GM18873 (cell line): ENCODE data around the gene NOSIP.

ENCODE experiments used
- ATAC-seq: cut with Tn5 transposase; IDR thresholded peaks from one replicate; pipeline ENCODE4 v1.9.1; 2021; ENCODE audit warnings: mild to moderate bottlenecking, moderate library complexity, moderate number of reproducible peaks; ENCODE audit not compliant: unreplicated experiment, low FRiP score

NOSIP gene

DNA sequence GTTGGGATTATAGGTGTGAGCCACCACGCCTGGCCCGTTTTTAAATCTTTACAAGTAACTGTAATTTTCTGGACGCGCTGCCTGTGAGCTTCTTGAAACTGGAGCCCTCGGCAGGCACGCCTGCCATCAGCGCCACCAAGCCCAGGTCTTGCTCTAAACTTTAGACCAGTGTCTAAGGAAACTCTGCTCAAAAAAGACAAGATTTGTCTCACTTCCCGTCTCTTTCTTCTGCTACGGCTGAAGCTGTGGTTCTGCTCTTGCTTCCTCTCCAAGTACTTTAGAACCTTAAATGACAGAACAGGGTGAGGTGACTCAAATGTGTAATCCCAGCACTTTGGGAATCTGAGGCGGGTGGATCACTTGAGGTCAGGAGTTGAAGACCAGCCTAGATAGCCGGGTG, 27.6 kb downstream of the NOSIP start:
- no peak for ATAC-seq

DNA sequence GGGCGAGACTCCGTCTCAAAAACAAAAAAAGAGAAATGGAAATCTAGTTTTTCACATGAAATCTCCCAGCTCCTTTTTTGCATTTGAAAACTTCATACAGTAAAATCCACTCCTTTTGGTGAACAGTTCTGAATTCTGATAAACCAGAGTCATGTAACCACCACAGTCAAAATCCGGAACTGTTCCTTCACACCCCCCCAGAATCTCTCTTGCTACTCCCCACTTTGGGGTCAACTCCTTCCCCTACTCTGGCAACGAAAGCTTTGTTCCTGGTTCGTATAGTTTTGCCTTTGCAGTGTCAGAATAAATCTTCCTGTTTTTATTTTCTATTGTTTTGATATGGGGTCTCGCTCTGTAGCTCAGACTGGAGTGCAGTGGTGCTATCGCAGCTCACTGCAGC, 28.8 kb downstream of the NOSIP start:
- ATAC-seq = no peak

- no peak for ATAC-seq
These were observed 31.3 kb downstream of the NOSIP start for GRCh38 chr19:49549045-49549444.

DNA sequence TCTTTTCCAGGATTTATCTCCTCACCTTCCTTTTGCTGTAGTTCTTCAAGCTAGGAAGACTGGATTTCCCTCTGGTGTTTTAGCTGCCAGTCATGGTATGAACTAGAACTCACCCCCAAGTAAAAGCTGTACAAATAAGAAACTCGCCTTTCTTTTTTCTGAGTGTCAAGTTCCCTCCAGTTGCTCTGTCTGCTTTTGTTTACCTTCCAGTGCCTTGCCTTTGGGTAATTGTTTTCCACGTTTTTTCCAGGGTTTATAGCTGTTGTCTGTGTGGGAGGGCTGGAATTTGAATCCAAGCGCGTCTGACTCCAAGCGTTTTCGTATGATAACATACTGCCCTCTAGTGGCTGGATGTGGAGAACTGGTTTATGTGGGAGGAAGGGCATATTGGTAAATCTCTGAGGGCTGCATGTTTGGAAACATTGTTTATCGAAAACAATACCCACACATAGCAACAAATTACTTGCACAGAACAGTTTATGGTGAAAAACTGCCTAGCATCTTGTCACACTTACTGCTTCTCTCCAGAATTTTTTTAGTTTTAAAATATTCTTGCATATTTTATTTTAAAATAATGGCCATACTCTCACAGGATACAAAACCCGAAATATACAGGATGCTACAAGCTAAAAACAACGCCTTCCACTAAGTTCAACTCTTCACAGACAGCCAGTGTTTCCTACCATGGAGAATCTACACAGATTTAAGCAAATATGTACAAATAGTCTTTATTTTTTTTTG, 33.4 kb downstream of the NOSIP start:
- no peak for ATAC-seq

DNA sequence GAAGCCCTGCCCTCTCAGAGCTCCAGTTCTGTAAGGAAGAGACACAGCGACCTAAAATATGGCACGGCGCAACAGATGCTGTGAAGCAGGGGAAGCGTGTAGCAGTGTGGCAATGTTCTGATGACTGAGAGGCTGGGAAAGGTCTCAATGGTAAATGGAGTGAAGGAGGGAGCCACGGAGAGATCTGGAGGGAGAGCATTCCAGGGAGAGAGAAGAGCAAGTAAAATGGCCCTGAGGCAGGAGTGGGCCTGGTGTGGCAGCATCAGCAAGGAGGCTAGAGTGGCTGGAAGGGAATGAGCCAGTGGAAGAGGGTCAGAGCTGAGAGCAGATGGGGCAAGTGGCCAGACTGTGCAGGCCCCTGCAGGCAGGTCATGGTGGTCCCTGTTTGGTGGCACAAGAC, 36.2 kb downstream of the NOSIP start:
- no peak for ATAC-seq

DNA sequence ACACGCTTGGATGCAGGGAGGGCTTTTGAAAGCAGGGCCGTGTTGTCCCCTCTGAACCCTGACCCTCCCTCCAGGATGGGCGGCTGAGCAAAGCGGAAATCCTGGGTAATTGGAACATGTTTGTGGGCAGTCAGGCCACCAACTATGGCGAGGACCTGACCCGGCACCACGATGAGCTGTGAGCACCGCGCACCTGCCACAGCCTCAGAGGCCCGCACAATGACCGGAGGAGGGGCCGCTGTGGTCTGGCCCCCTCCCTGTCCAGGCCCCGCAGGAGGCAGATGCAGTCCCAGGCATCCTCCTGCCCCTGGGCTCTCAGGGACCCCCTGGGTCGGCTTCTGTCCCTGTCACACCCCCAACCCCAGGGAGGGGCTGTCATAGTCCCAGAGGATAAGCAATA, 37.3 kb downstream of the NOSIP start:
- ATAC-seq = no peak

GRCh38 chr19:49542446-49542845, 37.9 kb downstream of the NOSIP start:
- ATAC-seq = no peak

DNA sequence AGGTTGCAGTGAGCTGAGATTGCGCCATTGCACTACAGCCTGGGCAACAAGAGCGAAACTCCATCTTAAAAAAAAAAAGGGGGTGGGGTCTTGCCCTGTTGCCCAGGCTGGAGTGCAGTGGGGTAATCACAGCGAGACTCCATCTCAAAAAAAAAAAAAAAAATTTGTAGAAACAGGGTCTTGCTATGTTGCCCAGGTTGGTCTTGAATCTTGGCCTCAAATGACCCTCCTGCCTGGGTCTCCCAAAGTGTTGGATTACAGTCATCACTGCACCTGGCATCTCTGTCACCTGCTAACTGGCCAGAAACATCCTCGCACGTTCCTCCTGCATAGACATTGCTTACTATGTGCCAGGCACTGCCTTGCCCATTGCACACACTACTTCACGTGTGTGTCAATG, 38.4 kb downstream of the NOSIP start:
- ATAC-seq = no peak

GRCh38 chr19:49539192-49539952, 41.0 kb downstream of the NOSIP start:
- no peak for ATAC-seq

- ATAC-seq = no peak
These were observed 41.7 kb downstream of the NOSIP start for GRCh38 chr19:49538643-49539042.

GRCh38 chr19:49536921-49537462, 43.4 kb downstream of the NOSIP start:
- no peak for ATAC-seq

DNA sequence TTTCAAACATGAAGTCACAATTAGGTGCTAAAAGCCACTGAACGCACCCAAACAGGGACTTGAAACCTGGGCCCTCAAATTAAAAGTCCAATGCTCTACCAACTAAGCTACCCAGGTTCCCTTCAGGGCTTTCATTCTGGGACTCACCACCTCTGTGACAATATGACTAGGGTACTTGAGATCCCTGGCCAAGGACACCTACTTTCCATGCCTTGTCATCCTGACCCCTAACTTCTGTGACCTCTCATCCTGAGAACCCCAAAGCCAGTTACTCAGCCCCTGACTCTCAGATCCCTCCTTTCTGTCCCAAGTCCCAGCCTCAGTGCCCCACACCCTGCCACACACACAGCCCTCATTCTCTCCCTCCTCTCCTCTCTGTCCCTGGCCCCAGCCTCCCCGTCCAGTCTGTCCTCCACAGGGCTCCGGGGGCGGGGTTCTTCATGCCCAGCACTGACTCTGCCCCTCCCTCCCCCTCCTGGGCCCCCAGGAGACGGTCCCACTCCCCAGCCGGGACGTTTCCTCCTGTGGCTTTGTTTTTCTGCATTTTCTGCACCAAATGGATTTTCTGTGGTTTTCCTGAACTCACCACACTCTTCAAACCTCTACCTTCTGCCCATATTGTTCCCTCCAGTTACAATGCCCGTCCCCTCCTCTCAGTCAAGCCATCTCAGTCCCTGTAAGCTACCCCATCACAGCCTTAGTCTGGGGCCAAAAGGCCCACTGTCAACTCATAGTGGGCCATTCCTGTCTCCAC, 45.5 kb downstream of the NOSIP start:
- no peak for ATAC-seq

DNA sequence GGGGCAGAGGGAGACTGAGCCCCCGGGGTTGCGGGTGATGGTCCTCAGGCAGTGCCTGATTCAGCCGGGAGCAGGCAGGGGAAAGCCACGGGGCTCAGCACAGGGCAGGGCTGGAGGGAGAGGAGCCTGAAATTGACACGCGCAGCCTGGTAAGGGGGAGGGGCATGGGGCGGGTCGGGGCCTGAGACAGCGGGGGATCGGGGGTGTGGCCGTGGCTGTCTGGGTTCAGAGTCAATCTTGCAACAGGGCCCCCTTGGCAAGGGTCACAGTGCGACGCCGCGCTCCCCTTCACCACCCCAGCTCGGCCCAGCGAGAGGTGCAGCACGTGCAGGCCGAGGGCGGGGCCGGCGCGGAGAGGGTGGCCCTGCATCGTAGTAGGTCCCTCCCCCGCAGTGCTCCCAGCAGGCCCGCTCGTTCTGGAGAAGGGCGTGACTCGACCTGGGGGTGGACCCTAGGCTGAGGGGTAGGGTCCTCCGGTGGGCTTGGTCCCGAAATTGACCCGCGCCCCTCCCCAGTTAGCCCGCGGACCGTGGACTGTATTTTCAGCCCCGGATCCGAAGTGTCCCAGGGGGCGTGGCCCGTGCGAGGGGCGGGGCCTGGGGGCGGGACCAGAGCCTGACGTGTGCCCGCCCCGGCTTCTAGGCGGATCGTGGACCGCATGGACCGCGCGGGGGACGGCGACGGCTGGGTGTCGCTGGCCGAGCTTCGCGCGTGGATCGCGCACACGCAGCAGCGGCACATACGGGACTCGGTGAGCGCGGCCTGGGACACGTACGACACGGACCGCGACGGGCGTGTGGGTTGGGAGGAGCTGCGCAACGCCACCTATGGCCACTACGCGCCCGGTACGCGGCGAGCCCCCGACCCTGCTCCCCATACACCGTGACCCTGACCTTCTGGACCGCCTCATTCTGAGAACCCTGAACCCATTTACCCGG, 46.5 kb downstream of the NOSIP start:
- ATAC-seq = peak; percentile 56

DNA sequence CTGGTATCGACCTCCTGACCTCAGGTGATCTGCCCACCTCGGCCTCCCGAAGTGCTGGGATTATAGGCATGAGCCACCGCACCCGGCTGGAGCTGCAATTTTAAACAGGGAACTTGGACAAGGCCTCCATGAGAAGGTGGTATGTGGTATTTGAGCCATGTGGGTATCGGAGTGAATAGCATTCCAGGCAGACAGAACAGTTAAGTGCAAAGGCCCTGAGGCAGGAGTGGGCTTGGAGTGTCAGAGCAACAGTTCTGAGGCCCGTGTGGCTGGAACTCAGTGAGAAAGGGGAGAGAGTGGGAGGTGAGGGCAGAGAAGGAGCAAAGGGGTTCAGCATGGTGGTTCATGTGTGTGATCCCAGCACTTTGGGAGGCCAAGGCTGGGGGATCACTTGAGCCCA, 49.6 kb downstream of the NOSIP start:
- no peak for ATAC-seq

DNA sequence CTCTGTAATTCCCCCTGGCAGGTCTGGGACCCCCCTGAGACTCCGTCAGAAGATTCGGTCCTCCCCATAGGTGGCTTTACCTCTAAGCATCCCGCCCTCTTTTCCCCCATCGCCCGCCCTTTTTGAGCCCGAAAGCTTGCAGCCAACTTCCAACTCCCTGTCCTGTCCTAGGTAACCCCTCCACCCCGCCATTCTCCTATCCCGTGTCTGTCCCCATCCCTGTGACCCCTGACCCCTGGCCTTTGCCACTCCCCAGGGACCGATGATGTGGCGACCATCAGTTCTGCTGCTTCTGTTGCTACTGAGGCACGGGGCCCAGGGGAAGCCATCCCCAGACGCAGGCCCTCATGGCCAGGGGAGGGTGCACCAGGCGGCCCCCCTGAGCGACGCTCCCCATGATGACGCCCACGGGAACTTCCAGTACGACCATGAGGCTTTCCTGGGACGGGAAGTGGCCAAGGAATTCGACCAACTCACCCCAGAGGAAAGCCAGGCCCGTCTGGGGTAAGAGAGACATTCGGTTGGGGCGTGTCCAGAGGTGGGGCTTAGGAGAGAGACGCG, 52.1 kb downstream of the NOSIP start:
- no peak for ATAC-seq

- no peak for ATAC-seq
These were observed 55.4 kb downstream of the NOSIP start for GRCh38 chr19:49524812-49525455.

DNA sequence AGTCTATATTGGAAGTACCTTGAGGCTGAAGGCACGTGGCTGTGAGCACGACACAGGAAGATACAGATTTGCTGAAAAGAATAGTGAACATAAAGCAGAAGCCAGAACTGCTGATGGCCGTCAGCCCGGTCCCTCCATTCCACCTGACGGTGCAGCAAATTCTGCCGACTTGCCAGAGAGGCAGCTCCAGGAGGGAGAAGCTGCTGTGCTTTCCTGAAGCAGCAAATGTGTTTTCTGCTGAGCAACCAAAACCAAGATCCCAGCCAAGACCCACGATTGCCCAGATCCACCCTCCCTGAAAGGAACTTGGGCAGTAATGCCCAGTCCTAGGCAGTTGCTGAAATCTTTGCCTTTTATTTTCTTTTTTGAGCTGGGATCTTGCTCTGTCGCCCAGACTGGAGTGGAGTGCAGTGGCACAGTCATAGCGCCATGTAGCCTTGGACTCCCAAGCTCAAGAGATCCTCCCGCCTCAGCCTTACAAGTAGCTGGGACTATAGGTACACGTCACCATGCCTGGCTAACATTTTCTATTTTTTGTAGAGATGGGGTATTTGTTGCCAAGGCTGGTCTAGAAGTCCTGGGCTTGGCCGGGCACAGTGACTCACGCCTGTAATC, 59.5 kb downstream of the NOSIP start:
- ATAC-seq = no peak

DNA sequence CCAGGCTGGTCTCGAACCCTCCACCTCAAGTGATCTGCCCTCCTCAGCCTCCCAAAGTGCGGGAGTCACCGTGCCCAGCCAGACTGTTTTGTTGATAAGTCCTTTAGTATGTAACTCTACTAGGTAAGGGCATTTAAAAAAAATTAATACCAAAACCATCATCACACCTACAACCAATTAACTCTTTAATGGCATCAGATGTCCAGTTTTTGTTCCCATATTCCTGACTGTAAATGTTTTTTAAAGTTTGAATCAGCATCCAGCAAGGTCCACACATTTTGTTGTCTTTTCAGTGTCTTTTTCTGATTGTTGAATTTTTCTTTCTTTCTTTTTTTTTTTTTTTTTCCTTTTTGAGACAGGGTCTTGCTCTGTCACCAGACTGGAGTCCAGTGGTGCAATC, 62.3 kb downstream of the NOSIP start:
- no peak for ATAC-seq

GRCh38 chr19:49515767-49516166, 64.6 kb downstream of the NOSIP start:
- ATAC-seq = no peak
